ENCODE measurements around the gene AKAP6.

The AKAP6 gene, protein sequence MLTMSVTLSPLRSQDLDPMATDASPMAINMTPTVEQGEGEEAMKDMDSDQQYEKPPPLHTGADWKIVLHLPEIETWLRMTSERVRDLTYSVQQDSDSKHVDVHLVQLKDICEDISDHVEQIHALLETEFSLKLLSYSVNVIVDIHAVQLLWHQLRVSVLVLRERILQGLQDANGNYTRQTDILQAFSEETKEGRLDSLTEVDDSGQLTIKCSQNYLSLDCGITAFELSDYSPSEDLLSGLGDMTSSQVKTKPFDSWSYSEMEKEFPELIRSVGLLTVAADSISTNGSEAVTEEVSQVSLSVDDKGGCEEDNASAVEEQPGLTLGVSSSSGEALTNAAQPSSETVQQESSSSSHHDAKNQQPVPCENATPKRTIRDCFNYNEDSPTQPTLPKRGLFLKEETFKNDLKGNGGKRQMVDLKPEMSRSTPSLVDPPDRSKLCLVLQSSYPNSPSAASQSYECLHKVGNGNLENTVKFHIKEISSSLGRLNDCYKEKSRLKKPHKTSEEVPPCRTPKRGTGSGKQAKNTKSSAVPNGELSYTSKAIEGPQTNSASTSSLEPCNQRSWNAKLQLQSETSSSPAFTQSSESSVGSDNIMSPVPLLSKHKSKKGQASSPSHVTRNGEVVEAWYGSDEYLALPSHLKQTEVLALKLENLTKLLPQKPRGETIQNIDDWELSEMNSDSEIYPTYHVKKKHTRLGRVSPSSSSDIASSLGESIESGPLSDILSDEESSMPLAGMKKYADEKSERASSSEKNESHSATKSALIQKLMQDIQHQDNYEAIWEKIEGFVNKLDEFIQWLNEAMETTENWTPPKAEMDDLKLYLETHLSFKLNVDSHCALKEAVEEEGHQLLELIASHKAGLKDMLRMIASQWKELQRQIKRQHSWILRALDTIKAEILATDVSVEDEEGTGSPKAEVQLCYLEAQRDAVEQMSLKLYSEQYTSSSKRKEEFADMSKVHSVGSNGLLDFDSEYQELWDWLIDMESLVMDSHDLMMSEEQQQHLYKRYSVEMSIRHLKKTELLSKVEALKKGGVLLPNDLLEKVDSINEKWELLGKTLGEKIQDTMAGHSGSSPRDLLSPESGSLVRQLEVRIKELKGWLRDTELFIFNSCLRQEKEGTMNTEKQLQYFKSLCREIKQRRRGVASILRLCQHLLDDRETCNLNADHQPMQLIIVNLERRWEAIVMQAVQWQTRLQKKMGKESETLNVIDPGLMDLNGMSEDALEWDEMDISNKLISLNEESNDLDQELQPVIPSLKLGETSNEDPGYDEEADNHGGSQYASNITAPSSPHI (N-terminal part only)

DNA sequence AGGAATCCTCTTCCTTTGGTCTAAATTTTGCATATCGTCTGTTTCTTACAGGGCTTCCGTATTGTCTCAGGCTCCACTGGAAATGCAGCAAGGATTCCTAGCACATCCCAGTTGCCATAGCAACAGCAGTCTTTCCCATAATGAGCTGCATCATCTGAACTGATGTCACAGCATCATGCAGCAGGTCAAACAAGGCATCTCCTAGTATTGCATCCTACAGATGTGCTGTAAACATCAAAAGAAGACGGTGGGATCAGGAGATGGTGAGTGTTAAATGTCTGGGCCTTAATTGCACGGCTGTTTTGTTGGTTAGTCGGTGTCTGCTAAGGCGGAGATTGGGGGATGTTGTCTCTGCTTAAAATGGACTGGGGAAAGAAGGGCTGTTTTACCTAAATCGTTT lies at the start of gene AKAP6:
Gene AKAP6, plus strand, starts transcription at position 153 of the 400 bp plus-strand sequence. CDS start 104,196 bp downstream, outside the sequence.
- peak; percentile 2 for DNase-seq (ENCODE audit: low read depth, low spot score)

GRCh38 chr14:32286602-32287001 lies 42.5 kb upstream of the AKAP6 start:
- DNase-seq (ENCODE audit: low read depth, low spot score): no peak

DNA sequence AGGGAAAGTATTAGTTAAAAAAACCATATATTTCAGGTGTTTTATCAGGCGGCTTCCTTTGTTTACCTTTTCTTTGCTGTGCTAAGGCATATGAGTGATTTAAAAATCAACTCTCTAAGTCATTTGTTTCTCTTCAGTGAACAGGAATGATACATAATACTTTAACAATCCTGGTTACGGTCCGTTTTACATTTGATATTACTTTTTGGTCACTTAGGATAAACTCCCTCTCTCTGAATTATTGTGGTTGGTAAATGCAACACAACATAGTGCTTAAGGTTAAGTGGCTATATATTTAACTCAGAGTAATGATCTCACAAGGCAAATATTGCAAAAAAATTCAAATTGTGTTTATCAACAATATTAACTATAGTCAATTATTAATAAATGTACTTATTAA lies 32.7 kb upstream of the AKAP6 start:
- no peak for DNase-seq (ENCODE audit: low read depth, low spot score)

- DNase-seq (ENCODE audit: low read depth, low spot score): no peak
Observed at GRCh38 chr14:32298346-32298745, 30.8 kb upstream of the AKAP6 start.

DNA sequence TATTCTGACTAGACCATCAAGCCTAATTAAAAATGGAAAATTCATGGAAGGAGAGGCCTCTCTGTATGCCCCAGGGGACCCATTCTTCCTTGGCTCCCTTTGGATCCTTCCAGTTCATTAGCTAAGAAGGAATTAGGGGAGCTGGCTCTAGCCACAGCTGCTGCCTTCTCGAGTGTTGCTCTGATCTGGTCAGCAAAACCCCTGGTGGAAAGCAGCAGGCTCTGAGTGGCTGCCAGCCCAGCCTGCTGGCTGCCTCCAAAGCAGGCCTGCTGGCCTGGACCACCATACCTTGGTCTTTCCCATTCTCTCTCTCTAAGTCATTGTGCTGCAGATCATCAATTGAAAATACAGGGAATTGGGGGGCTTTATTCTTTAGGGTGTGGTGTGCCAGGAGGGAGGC lies 29.0 kb upstream of the AKAP6 start:
- DNase-seq (ENCODE audit: low read depth, low spot score): no peak

DNA sequence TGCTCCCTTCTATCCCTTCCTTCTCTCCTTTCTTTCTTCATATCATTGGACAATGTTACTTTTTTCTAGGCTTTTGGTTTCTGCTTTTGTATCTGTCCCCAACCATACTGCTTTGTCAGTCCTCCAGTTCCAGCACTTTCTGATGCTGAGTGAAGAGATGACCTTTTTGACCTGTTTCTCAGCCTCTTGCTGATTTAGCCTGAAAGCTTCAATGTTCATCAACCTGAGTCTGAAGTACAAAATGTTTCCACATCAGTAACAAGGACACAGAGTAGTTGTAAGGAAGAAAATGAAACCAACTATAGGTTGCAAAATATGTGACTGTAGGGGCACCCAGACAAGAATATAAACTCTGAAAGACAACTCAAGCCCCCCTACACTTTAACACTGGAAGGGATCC lies 25.2 kb upstream of the AKAP6 start:
- no peak for DNase-seq (ENCODE audit: low read depth, low spot score)

- DNase-seq (ENCODE audit: low read depth, low spot score): no peak
Observed at GRCh38 chr14:32304296-32304695, 24.8 kb upstream of the AKAP6 start.

GRCh38 chr14:32306549-32306948 lies 22.5 kb upstream of the AKAP6 start:
- no peak for DNase-seq (ENCODE audit: low read depth, low spot score)

DNA sequence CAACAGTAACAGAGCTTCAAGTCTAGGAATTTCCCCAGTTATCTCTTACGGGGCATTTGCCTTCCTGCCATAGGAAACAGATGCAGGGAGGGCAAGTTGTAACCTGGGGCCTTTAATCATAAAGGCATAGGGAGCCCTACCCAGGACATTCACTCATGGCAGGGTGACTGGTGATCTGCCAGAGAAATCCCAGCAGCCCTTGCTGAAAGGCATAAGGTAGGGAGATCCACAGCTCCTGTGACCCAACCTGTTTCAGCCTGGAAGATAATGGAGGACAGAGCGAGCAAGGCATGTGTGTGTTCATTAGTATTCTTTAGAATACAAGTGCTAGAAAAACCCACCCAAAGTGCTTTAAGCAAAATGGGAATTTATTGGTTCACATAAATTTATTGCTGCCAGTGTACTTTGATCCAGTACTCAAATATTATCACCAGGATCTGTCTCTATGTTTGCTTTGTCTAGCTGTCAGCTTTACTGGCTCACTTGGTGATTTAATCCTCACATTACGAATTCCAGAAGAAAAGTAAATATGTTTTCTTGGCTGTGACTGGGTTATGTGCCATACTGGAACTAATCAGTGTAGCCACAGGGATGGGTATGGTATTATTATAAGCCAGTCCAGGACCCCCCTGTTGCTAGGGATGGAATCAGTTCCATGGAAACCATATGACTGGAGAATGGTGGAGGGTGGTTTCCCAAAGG lies 21.1 kb upstream of the AKAP6 start:
- DNase-seq (ENCODE audit: low read depth, low spot score): no peak

- DNase-seq (ENCODE audit: low read depth, low spot score): no peak
Observed at GRCh38 chr14:32310876-32311275, 18.2 kb upstream of the AKAP6 start.

- no peak for DNase-seq (ENCODE audit: low read depth, low spot score)
Observed at GRCh38 chr14:32311294-32312009, 17.6 kb upstream of the AKAP6 start.

DNA sequence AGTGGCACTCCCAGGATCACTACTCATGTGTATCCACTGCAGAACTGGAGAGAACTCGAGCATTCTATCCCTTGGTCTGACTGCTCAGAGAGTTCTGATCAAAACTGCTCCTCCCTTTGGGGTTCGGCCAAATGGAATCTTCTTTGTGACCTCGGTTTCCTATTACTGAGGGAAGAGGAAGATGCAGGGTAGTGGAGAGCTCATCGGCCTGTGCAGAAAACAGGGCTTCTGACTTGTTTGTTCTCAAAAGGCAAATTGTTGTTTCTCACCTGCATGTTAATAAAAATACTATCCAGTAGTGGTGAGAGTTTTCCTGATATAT lies 17.1 kb upstream of the AKAP6 start:
- no peak for DNase-seq (ENCODE audit: low read depth, low spot score)

GRCh38 chr14:32313844-32314376 lies 15.2 kb upstream of the AKAP6 start:
- DNase-seq (ENCODE audit: low read depth, low spot score): no peak

DNA sequence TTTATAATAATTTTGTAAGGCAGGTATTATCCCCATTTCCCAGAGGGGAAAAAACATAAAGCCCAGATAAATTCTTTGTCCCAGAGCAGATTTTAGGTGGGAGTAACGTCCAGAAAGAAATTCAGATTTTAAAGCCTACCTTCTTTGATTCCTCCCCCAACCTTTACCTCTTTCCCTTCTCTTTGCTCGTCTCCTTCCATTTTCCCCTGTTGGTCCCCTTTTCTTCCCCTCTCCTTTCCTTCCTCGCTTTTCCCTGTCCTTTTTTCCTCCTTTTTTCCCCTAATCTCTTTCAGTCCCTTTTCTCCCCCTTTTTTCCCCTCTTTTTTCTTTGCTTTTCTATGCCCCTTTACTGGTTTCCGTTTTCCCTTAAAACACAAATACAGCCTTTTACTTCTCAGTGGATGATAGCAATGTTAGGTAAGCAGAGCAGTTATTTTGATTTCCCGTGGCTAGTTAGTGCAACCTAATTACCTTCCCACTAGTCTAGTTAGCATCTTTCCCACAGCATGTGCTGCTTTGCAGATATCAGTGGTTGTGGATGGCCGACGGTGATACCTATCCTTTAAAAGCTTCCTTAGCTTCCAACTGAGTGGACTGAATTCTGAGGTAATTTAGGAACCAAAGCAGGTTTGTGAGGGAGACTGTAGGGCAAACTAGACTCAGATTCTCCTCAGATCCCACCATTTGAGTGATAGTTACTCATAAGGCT lies 10.9 kb upstream of the AKAP6 start:
- DNase-seq (ENCODE audit: low read depth, low spot score): no peak

- no peak for DNase-seq (ENCODE audit: low read depth, low spot score)
Observed at GRCh38 chr14:32319368-32320049, 9.6 kb upstream of the AKAP6 start.

GRCh38 chr14:32324601-32325000 lies 4.5 kb upstream of the AKAP6 start:
- DNase-seq (ENCODE audit: low read depth, low spot score): no peak

GRCh38 chr14:32327255-32327961 lies 1.7 kb upstream of the AKAP6 start:
- DNase-seq (ENCODE audit: low read depth, low spot score): no peak

GRCh38 chr14:32329690-32330285 lies 690 bp downstream of the AKAP6 start:
- DNase-seq (ENCODE audit: low read depth, low spot score): no peak

All from iPS DF 19.7 (cell line).